ENCODE measurements around the gene SEMA3A.

Gene SEMA3A

DNA sequence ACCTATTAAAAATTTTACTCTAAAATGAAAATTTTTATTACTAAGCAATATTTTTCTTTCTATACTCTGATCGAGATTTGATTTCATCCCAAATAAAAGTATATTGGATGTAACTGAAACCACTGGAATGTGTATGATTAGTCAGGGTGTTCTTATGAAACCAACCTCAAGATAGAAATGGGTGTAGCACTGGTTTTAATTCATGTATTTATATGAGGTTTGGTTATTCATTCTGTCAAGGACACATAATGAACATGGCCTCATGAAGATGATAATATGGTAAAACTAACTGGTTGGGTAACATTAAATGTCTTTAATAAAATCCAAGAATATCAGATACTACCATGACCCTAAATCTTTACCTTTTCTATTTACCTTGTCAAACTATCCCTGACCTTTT lies 197.7 kb downstream of the SEMA3A start:
- Mint-ChIP-seq H3K9me3 (no peaks in the 10 kb centered on the region), H3K27me3 (no peaks in the 10 kb centered on the region), H3K4me1 (ENCODE audit: low read depth) (no peaks in the 10 kb centered on the region), H3K4me3 (no peak overlapping the region), H3K36me3 (ENCODE audit: low read depth) (no peaks in the 10 kb centered on the region), H3K27ac (no peak overlapping the region)
- intact Hi-C loops (cut with micrococcal nuclease) = no loop called here

DNA sequence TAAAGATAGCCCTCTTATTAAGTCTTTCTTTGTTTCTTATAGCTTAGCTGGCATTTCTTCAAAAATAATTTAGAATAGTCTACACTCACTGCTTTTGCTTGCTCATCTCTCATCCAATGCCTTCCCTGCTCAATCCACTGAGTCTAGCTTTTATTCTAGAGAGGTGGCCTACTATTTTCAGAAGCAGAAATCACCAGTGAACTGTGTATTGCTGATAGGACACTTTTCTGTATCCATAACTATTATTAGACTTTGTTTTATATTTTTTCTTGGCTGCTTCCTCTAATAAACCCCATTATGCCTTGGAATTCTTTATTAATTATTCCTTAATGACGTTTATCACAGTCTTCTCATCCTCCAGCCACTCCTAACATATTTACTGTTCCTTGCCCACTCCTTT lies 206.8 kb downstream of the SEMA3A start:
- Mint-ChIP-seq H3K36me3 (ENCODE audit: low read depth) (no peaks in the 10 kb centered on the region), H3K4me1 (ENCODE audit: low read depth) (no peaks in the 10 kb centered on the region), H3K27ac (no peak overlapping the region), H3K4me3 (no peak overlapping the region), H3K27me3 (no peaks in the 10 kb centered on the region), H3K9me3 (no peaks in the 10 kb centered on the region)
- intact Hi-C loops (cut with micrococcal nuclease) = no loop called here

DNA sequence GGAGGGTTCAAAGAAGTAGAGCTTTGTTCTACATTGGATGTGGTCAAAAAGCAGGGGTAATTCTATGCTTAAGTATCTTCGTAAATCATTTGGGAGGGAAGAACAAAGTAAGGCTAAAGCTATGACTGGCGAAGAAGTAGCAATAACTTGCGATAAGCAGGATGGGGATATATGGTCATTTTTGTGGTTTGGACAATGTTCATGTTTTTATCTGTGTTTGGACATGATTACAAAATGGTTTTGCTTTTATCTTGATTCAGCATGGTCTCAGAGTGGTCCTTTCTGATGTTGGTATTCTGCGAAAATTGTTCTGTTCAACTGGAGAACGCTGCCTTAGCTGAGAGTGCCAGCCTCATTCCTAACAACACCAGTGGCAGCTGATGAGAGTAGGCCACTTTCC lies 208.8 kb downstream of the SEMA3A start:
- Mint-ChIP-seq H3K27ac (no peak overlapping the region), H3K4me3 (no peak overlapping the region), H3K27me3 (no peaks in the 10 kb centered on the region), H3K36me3 (ENCODE audit: low read depth) (no peaks in the 10 kb centered on the region), H3K9me3 (no peaks in the 10 kb centered on the region), H3K4me1 (ENCODE audit: low read depth) (no peaks in the 10 kb centered on the region)
- intact Hi-C loops (cut with micrococcal nuclease) = no loop called here

DNA sequence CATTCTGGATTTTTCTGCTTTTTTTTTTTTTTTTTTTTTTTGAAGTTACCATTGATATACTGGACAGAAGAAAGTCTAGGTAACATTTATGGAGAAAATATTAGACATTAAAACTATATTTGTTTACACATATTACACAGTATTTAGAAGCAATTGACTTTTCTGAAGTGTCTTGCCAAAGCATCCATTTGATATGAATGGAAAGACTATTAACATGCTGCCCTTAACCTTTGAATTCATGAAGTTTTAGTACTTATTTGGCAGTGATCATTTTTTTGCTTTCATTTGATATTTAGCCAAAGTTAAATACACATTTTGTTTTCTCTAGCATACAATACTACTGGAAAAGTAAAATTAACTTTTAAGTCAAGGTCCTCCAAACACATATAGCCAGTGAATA lies 210.0 kb downstream of the SEMA3A start:
- intact Hi-C loops (cut with micrococcal nuclease) = no loop called here
- Mint-ChIP-seq H3K4me3 (no peak overlapping the region), H3K27ac (no peak overlapping the region), H3K9me3 (no peaks in the 10 kb centered on the region), H3K4me1 (ENCODE audit: low read depth) (no peaks in the 10 kb centered on the region), H3K27me3 (no peaks in the 10 kb centered on the region), H3K36me3 (ENCODE audit: low read depth) (no peaks in the 10 kb centered on the region)

DNA sequence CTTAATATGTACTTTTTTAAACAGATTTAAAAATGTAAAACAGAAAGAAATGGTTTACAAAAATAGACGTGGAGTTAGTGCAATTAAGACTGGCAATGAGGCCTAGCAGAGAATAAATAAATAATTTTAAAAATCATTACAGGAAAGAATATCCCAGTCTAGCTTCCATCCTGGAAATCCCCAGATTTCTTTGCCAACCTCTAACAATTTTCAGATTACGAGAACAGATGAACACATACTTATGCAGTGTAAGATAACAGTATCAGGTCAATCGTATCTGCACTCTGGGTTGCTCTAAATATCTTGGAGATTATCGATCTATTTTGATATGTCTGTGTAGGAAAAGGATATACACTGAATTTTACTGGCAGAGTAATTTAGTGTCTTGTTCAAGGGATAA lies 210.5 kb downstream of the SEMA3A start:
- H3K27me3 Mint-ChIP-seq = no peaks in the 10 kb centered on the region
- no peaks in the 10 kb centered on the region for H3K36me3 Mint-ChIP-seq (ENCODE audit: low read depth)
- no peaks in the 10 kb centered on the region for H3K9me3 Mint-ChIP-seq
- H3K4me3 Mint-ChIP-seq = no peak overlapping the region
- no peaks in the 10 kb centered on the region for H3K4me1 Mint-ChIP-seq (ENCODE audit: low read depth)
- H3K27ac Mint-ChIP-seq = no peak overlapping the region
- intact Hi-C loops (cut with micrococcal nuclease) = no loop called here

DNA sequence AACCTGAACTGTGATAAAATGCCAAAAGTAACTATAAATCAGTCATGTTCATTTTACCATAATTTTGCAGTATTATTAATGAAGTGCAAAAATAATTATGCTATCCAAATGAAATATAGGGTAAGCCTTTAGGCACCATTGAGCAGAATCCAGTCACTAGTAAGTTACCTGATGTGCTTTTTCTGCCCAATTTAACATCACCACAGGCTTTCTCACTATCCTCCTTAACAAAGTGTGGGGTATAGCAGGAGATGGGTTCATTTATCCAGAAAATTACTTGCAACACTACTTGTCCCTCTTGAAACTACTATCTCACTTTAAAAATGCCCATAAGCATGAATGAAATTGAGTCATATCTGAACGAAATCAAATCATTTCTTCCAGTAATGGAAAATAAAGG lies 211.0 kb downstream of the SEMA3A start:
- H3K9me3 Mint-ChIP-seq = no peaks in the 10 kb centered on the region
- H3K27ac Mint-ChIP-seq = no peak overlapping the region
- H3K27me3 Mint-ChIP-seq = no peaks in the 10 kb centered on the region
- H3K4me3 Mint-ChIP-seq = no peak overlapping the region
- no peaks in the 10 kb centered on the region for H3K36me3 Mint-ChIP-seq (ENCODE audit: low read depth)
- intact Hi-C loops (cut with micrococcal nuclease) = no loop called here
- H3K4me1 Mint-ChIP-seq (ENCODE audit: low read depth) = no peaks in the 10 kb centered on the region

DNA sequence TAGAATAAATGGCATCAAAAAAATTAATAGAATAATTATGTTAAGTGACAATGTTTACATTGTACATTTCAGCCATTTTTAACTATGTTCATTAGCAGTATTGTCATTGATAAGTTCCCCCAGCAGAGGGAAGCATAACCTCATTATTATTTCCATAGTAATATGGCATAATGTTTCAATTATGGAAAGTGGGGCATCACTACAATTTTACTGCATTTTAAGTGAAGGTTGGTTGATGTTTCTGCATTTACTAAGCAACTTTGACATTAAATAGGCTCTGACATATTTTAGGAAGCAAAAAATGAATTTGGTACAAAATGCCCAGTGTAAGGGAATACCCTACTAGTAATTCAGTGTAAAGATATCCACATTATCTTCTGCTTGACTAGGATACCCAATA lies 218.3 kb downstream of the SEMA3A start:
- no peaks in the 10 kb centered on the region for H3K9me3 Mint-ChIP-seq
- H3K4me3 Mint-ChIP-seq = no peak overlapping the region
- no peaks in the 10 kb centered on the region for H3K36me3 Mint-ChIP-seq (ENCODE audit: low read depth)
- intact Hi-C loops (cut with micrococcal nuclease) = loop anchor here (1.0 to 10.0 kb wide), 3 partner anchors 480 to 1778 kb away; no protein-coding TSS in a partner anchor
- no peaks in the 10 kb centered on the region for H3K27me3 Mint-ChIP-seq
- no peaks in the 10 kb centered on the region for H3K4me1 Mint-ChIP-seq (ENCODE audit: low read depth)
- H3K27ac Mint-ChIP-seq = no peak overlapping the region

DNA sequence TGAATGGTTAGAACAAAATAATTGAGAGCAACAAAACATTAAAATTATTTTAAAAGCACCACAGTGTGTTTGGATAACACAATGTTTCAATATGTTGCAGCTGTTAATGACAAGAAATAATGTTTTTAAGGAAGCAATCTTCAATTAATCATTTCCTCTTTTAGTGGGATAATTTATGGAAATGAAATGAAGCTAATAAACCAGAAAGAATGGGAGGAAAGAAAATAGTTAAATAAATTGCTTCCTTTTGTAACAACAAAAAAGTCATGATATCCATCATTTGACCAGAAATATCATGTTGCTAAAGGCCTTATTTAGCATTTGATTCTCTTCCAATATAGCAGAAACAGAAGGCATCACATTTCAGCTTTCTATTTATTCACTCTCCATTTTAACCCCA lies 224.5 kb downstream of the SEMA3A start:
- Mint-ChIP-seq H3K9me3 (no peaks in the 10 kb centered on the region), H3K4me1 (ENCODE audit: low read depth) (no peaks in the 10 kb centered on the region), H3K4me3 (no peak overlapping the region), H3K27me3 (no peaks in the 10 kb centered on the region), H3K36me3 (ENCODE audit: low read depth) (no peaks in the 10 kb centered on the region), H3K27ac (no peak overlapping the region)
- intact Hi-C loops (cut with micrococcal nuclease) = loop anchor here (10.0 kb wide), 1 partner anchor 1785 kb away; no protein-coding TSS in a partner anchor

DNA sequence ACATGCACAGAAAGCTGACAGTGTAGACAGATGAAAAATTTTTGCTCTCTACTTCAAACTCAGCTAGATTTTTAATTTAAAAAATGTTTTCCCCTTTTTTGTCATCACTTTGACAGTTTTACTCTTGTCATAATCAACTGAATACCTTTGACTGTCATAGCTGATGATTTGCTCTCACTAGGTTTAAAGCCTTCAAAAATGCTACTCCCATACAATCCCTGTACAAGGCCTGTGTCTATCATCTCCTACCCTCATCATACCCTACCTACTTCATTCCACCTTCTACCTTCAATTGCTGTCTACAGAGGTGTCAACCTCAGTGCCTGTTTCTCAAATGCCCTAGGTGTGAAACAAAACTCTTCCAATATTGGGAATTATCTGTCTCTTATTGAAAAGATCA lies 230.3 kb downstream of the SEMA3A start:
- Mint-ChIP-seq H3K4me3 (no peak overlapping the region), H3K27ac (no peak overlapping the region)
- intact Hi-C loops (cut with micrococcal nuclease) = no loop called here

DNA sequence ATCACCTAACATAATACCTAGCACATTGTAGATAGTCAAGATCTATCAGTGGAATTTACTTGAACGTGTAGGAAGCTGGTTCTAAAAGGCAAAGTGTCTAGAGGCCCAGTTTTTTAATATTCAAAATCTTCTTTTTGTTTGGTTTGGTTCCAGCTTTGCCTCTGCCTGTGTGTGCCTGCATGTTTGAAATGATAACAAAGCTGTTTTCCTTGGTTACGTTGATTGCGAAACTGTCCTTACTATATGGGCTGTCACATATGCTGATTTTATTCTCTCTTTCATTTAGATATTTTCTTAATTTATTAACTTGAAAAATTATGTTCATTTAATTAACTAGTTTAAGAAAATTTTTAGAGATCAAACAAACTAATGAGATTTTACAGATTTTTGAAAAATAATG lies 237.3 kb downstream of the SEMA3A start:
- Mint-ChIP-seq H3K27me3 (no peaks in the 10 kb centered on the region), H3K9me3 (no peaks in the 10 kb centered on the region), H3K36me3 (ENCODE audit: low read depth) (no peaks in the 10 kb centered on the region), H3K4me3 (no peak overlapping the region), H3K4me1 (ENCODE audit: low read depth) (no peaks in the 10 kb centered on the region), H3K27ac (no peak overlapping the region)
- intact Hi-C loops (cut with micrococcal nuclease) = no loop called here

More for the DNA sequence above, 230.3 kb downstream of the SEMA3A start:
- no peaks in the 10 kb centered on the region for H3K36me3 Mint-ChIP-seq (ENCODE audit: low read depth)
- no peaks in the 10 kb centered on the region for H3K9me3 Mint-ChIP-seq
- no peaks in the 10 kb centered on the region for H3K27me3 Mint-ChIP-seq
- H3K4me1 Mint-ChIP-seq (ENCODE audit: low read depth) = no peaks in the 10 kb centered on the region

DNA sequence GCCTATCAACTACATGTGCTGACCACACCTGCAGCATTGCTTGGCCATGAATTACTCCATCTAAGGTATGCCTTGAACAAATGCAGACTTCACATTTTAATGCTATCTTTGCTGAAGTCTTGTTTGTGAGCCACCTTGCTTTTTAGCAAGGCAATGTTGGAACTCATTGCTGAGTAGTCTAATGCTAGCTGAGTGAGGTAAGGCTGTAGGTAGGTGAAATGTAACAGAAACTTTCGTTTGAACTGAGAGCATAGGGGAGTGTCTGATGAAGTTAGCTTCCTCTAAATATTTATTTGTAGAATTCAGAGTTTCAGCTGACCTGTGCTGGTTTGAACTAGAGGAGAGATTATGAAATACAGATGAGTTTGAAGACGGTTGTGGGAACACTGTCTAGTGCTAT lies 238.5 kb downstream of the SEMA3A start:
- Mint-ChIP-seq H3K9me3 (no peaks in the 10 kb centered on the region), H3K4me1 (ENCODE audit: low read depth) (no peaks in the 10 kb centered on the region)

DNA sequence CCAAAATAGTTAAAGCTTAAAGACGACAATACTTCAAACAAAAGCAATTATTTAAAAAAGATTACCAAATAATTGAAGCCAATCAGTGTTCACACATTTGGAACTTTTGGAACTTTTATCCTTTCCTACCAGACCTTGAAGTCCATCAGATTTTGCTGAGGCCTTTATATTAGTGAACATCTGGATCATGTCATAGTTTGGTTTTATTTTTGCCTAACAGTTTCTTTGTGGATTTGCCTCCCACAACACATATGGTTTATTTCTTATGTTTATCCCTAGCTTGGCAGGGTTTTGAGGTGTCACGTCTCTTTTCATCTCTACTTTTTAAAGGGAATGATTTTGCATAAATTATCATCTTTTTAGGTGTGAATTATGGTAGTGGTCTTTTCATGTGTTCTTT lies 242.4 kb downstream of the SEMA3A start:
- Mint-ChIP-seq H3K27me3 (no peaks in the 10 kb centered on the region), H3K36me3 (ENCODE audit: low read depth) (no peaks in the 10 kb centered on the region), H3K9me3 (no peaks in the 10 kb centered on the region), H3K4me1 (ENCODE audit: low read depth) (peaks cover 3% of the 10 kb centered on the region), H3K27ac (no peak overlapping the region), H3K4me3 (no peak overlapping the region)
- intact Hi-C loops (cut with micrococcal nuclease) = no loop called here

More for the DNA sequence above, 238.5 kb downstream of the SEMA3A start:
- Mint-ChIP-seq H3K4me3 (no peak overlapping the region), H3K27ac (no peak overlapping the region), H3K36me3 (ENCODE audit: low read depth) (no peaks in the 10 kb centered on the region), H3K27me3 (no peaks in the 10 kb centered on the region)
- intact Hi-C loops (cut with micrococcal nuclease) = no loop called here

DNA sequence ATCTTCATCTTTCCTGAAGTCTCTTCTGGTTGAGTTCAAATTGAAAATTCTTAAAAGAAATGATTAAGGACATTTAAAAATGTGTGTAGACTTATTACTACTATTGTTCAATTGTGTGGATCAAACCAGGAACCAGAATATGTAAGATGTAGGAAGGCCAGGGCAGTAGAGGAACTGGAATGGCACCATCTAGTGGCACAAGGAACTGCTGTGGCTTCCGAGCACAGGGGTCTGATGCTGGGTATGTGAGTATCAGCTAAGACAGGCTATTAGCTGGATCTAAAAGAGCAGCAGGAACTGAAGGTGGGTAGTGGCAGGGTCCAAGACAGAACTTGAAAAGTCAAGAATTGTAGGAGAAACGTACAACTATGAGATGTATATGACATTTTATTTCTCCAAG lies 247.3 kb downstream of the SEMA3A start:
- Mint-ChIP-seq H3K4me3 (no peak overlapping the region), H3K36me3 (ENCODE audit: low read depth) (no peaks in the 10 kb centered on the region)
- intact Hi-C loops (cut with micrococcal nuclease) = no loop called here

DNA sequence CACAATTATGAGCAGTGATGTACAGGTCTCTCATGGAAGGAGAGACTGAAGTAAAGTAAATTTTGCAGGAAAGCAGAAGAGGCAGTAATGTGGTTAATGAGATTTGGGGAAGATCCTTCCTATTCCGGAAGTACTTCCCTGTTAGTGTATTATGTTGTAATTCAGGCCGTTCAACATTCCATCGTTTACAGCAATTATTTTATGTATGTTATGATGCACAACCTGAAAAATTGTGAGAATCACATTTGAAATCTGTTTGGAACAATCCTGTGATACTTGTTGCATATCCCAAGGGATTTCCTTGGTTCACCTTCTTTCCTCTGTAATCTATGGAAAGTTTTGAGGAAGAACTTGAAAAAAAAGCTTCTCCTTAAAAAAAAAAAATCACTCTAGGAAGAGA lies 247.8 kb downstream of the SEMA3A start:
- intact Hi-C loops (cut with micrococcal nuclease) = no loop called here
- Mint-ChIP-seq H3K4me3 (no peak overlapping the region), H3K27me3 (no peaks in the 10 kb centered on the region), H3K27ac (no peak overlapping the region), H3K36me3 (ENCODE audit: low read depth) (no peaks in the 10 kb centered on the region), H3K9me3 (no peaks in the 10 kb centered on the region), H3K4me1 (ENCODE audit: low read depth) (peaks cover 10% of the 10 kb centered on the region)

More for the DNA sequence above, 247.3 kb downstream of the SEMA3A start:
- peaks cover 10% of the 10 kb centered on the region for H3K4me1 Mint-ChIP-seq (ENCODE audit: low read depth)
- H3K27me3 Mint-ChIP-seq = no peaks in the 10 kb centered on the region
- H3K9me3 Mint-ChIP-seq = no peaks in the 10 kb centered on the region
- H3K27ac Mint-ChIP-seq = no peak overlapping the region

DNA sequence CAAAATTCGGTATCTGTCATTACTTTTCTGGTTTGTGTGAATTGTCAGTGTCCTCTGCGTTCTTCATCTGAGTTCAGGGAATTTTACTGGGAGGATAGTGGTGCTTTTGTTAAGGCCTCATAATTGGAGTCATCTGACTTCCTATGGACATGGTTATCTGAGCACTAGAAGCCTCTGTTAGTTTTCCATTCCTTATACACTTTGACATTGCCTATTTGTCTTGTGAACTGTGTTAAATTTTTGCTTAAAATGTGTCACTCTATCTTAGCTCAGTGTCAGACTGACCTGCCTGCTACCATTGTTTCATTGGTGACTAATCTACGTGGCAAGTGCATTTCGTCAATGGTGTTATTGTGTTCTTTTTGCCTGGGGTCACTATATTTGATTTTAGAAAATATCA lies 253.3 kb downstream of the SEMA3A start:
- intact Hi-C loops (cut with micrococcal nuclease) = no loop called here
- Mint-ChIP-seq H3K4me1 (ENCODE audit: low read depth) (peaks cover 3% of the 10 kb centered on the region), H3K9me3 (no peaks in the 10 kb centered on the region), H3K27me3 (no peaks in the 10 kb centered on the region), H3K36me3 (ENCODE audit: low read depth) (no peaks in the 10 kb centered on the region), H3K27ac (no peak overlapping the region), H3K4me3 (no peak overlapping the region)
